ENCODE results near the gene ESRRA. TPM values are rescaled to one million over a fixed set of nuclear protein-coding genes. Genes with fewer than 3 reads are reported as not detected.

The ESRRA gene
- total RNA-seq, 3 donors from 2014 or later (not counting 1 experiment from before 2014, with no cell fraction given), result 47.1 to 51.3 (median 50.0) TPM

GRCh38 chr11:64312947-64313346 is 7.6 kb downstream of the ESRRA start:
- Histone ChIP-seq H3K4me1 (ENCODE audit: control insufficient read depth, insufficient read depth, low read length) (peaks cover 12% of the 10 kb centered on the region), H3K27ac (ENCODE audit: low read length) (no peak overlapping the region), H3K27me3 (ENCODE audit: control insufficient read depth, insufficient read depth, low read length) (no peaks in the 10 kb centered on the region), H3K36me3 (ENCODE audit: control insufficient read depth, insufficient read depth, low read length) (peaks cover 26% of the 10 kb centered on the region), H3K4me3 (ENCODE audit: low read length) (no peak overlapping the region), H3K9me3 (ENCODE audit: control insufficient read depth, insufficient read depth, low read length) (no peaks in the 10 kb centered on the region)
- Mint-ChIP-seq H3K4me1 (peaks cover 26 to 27% of the 10 kb centered on the region in 2 donors), H3K27ac (peak overlapping the region; percentile 56 to 60), H3K9me3 (no peaks in the 10 kb centered on the region), H3K27me3 (ENCODE audit: low read depth in 2 of 2) (no peaks in the 10 kb centered on the region), H3K4me3 (peak overlapping the region; percentile 25), H3K36me3 (no peaks in the 10 kb centered on the region)
- DNase-seq (no peak), ATAC-seq (no peak)
- WGBS (ENCODE audit: insufficient coverage), result 96% methylated on average over 10 of the region's 10 CpGs
- no peak for TF ChIP-seq CTCF (IDR thresholded peaks at IDR 0.05)
- intact Hi-C loops (cut with micrococcal nuclease), result no loop called here

DNA sequence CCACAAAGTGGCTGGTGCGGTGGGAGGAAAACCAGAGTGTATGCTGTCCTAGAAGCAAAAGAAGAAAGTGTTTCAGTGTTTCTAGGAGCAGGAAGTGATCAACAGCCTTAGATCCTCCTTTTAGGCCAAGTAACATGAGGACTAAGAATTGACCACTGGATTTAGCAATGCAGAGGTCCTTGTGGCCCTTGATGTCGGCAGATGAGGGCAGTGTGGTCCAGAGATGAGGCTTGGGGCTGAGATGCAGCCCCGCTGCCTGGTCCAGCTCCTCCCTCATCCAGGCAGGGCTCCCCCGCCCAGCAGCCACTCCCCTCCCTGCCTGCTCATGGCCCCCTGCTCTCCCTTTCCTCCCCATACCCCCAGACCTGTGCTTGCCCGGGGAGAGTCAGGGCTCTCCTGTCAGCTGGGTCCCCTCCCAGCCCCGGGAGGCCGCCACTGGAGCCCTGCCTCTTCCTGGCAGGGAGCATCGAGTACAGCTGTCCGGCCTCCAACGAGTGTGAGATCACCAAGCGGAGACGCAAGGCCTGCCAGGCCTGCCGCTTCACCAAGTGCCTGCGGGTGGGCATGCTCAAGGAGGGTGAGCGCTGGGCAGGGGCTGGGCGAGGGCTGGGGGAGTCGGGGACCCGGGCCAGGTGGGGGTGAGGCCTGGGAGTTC is 8.3 kb downstream of the ESRRA start:
- Mint-ChIP-seq H3K27ac (peak overlapping the region; percentile 56 to 60), H3K4me1 (peaks cover 33% of the 10 kb centered on the region in 2 donors), H3K4me3 (no peak overlapping the region), H3K27me3 (ENCODE audit: low read depth in 2 of 2) (no peaks in the 10 kb centered on the region), H3K36me3 (no peaks in the 10 kb centered on the region), H3K9me3 (no peaks in the 10 kb centered on the region)
- DNase-seq (no peak), ATAC-seq (no peak)
- peaks cover 26% of the 10 kb centered on the region for H3K36me3 ChIP-seq (ENCODE audit: control insufficient read depth, insufficient read depth, low read length)
- no peaks in the 10 kb centered on the region for H3K9me3 ChIP-seq (ENCODE audit: control insufficient read depth, insufficient read depth, low read length)
- no peaks in the 10 kb centered on the region for H3K27me3 ChIP-seq (ENCODE audit: control insufficient read depth, insufficient read depth, low read length)
- H3K4me1 ChIP-seq (ENCODE audit: control insufficient read depth, insufficient read depth, low read length), result peaks cover 18% of the 10 kb centered on the region
- intact Hi-C loops (cut with micrococcal nuclease), result no loop called here
- TF ChIP-seq CTCF (IDR thresholded peaks at IDR 0.05), result no peak
- H3K27ac ChIP-seq (ENCODE audit: low read length), result no peak overlapping the region
- no peak overlapping the region for H3K4me3 ChIP-seq (ENCODE audit: low read length)
- WGBS (ENCODE audit: insufficient coverage), result 93% methylated on average over 16 of the region's 18 CpGs

DNA sequence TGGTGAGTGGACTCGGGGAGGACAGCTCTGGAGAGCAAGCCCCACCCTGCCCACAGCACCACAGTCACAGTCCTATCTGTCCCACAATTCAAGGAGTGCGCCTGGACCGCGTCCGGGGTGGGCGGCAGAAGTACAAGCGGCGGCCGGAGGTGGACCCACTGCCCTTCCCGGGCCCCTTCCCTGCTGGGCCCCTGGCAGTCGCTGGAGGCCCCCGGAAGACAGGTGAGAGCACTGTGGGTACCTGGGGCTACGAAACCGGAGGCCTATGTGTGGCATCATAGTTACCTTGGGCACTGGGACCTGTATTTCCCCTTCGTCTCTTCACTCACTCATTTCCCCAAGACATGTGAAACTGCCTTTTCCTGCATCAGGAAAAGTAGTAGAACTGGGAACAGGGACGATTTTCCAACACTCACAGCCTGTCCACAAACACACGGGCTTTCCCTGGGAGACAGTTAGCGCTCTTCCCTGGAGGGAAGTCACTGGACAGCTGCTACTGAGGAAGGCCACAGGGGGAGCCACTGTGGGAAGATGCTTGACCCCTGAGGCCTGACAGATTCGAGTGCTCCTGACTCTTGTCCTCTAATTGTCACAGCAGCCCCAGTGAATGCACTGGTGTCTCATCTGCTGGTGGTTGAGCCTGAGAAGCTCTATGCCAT is 9.0 kb downstream of the ESRRA start:
- 94% methylated on average over 19 of the region's 19 CpGs for WGBS (ENCODE audit: insufficient coverage)
- no peak overlapping the region for H3K4me3 ChIP-seq (ENCODE audit: low read length)
- no peak overlapping the region for H3K27ac ChIP-seq (ENCODE audit: low read length)
- DNase-seq (no peak), ATAC-seq (no peak)
- Mint-ChIP-seq H3K27ac (no peak overlapping the region), H3K36me3 (no peaks in the 10 kb centered on the region), H3K9me3 (no peaks in the 10 kb centered on the region), H3K4me3 (no peak overlapping the region), H3K4me1 (peaks cover 39 to 40% of the 10 kb centered on the region in 2 donors), H3K27me3 (ENCODE audit: low read depth in 2 of 2) (no peaks in the 10 kb centered on the region)
- no peaks in the 10 kb centered on the region for H3K27me3 ChIP-seq (ENCODE audit: control insufficient read depth, insufficient read depth, low read length)
- intact Hi-C loops (cut with micrococcal nuclease), result no loop called here
- peaks cover 25% of the 10 kb centered on the region for H3K4me1 ChIP-seq (ENCODE audit: control insufficient read depth, insufficient read depth, low read length)
- H3K36me3 ChIP-seq (ENCODE audit: control insufficient read depth, insufficient read depth, low read length), result peaks cover 26% of the 10 kb centered on the region
- TF ChIP-seq CTCF (IDR thresholded peaks at IDR 0.05), result no peak
- H3K9me3 ChIP-seq (ENCODE audit: control insufficient read depth, insufficient read depth, low read length), result no peaks in the 10 kb centered on the region
